Mesenchymal stem cell (in vitro differentiated cells and primary cell): ENCODE measurements around the gene TTC13.

ENCODE experiments used
- DNase-seq: peaks from one replicate; pipeline ENCODE4 v3.0.0-alpha.2; 2013
- H2AFZ ChIP-seq: one replicate; pipeline ENCODE4 v1.6.1; 2013; ENCODE audit warnings: low read depth, mild to moderate bottlenecking, control low read depth, inconsistent platforms, low read length, moderate library complexity
- H2AK5ac ChIP-seq: 2 replicates; pipeline ENCODE4 v1.6.1; 2013; ENCODE audit warnings: low read length, moderate library complexity, mild to moderate bottlenecking, inconsistent platforms; ENCODE audit not compliant: severe bottlenecking
- H2BK120ac ChIP-seq: one replicate; pipeline ENCODE4 v1.6.1; 2013; ENCODE audit warnings: low read depth, mild to moderate bottlenecking, inconsistent platforms, low read length, moderate library complexity
- H2BK12ac ChIP-seq, 2 experiments: one replicate each; pipeline ENCODE4 v1.6.1; 2013; ENCODE audit warnings: inconsistent platforms in 2 of 2, low read length in 2 of 2, mild to moderate bottlenecking in 2 of 2, moderate library complexity in 2 of 2, control low read depth in 1 of 2
- H2BK15ac ChIP-seq: one replicate; pipeline ENCODE4 v1.6.1; 2013; ENCODE audit warnings: mild to moderate bottlenecking, low read depth, inconsistent platforms; ENCODE audit not compliant: poor library complexity, severe bottlenecking
- H2BK5ac ChIP-seq: 2 replicates; pipeline ENCODE4 v1.6.1; 2013; ENCODE audit warnings: low read depth, mild to moderate bottlenecking, low read length, control low read depth, inconsistent platforms; ENCODE audit not compliant: poor library complexity, severe bottlenecking
- H3K14ac ChIP-seq, 2 experiments: one replicate each; pipeline ENCODE4 v1.6.1; 2013; ENCODE audit warnings: inconsistent platforms in 2 of 2, low read length in 2 of 2, control low read depth in 1 of 2, mild to moderate bottlenecking in 1 of 2, moderate library complexity in 1 of 2
- H3K18ac ChIP-seq, 2 experiments: one replicate each; pipeline ENCODE4 v1.6.1; 2013; ENCODE audit warnings: inconsistent platforms in 2 of 2, low read length in 2 of 2, control low read depth in 1 of 2, low read depth in 1 of 2, mild to moderate bottlenecking in 1 of 2
- H3K23ac ChIP-seq, 2 experiments: one replicate each; pipeline ENCODE4 v1.6.1; 2013; ENCODE audit warnings: inconsistent platforms in 2 of 2, low read length in 2 of 2, mild to moderate bottlenecking in 2 of 2, moderate library complexity in 2 of 2, control low read depth in 1 of 2
- H3K27ac ChIP-seq: 2 replicates; pipeline ENCODE4 v1.5.1; 2013; ENCODE audit warnings: mild to moderate bottlenecking, moderate library complexity, low read length, control low read depth, inconsistent platforms; ENCODE audit not compliant: poor library complexity, severe bottlenecking
- H3K27me3 ChIP-seq, 2 experiments: 2 replicates each; pipeline versions ENCODE4 v1.6.1 to v1.7.0; 2013; ENCODE audit warnings: low read length in 2 of 2, mild to moderate bottlenecking in 2 of 2, moderate library complexity in 2 of 2, control low read depth in 1 of 2, inconsistent platforms in 1 of 2; ENCODE audit not compliant: control insufficient read depth in 1 of 2, insufficient read depth in 1 of 2
- H3K36me3 ChIP-seq, 2 experiments: 2 replicates each; pipeline versions ENCODE4 v1.6.1 to v1.7.0; 2013; ENCODE audit warnings: low read length in 2 of 2, control low read depth in 1 of 2, inconsistent platforms in 1 of 2, low read depth in 1 of 2, mild to moderate bottlenecking in 1 of 2; ENCODE audit not compliant: insufficient read depth in 2 of 2, control insufficient read depth in 1 of 2
- H3K4ac ChIP-seq, 2 experiments: one replicate each; pipeline ENCODE4 v1.6.1; 2013; ENCODE audit warnings: inconsistent platforms in 2 of 2, low read length in 2 of 2, mild to moderate bottlenecking in 2 of 2, moderate library complexity in 2 of 2, control low read depth in 1 of 2, low read depth in 1 of 2
- H3K4me1 ChIP-seq: 2 replicates; pipeline ENCODE4 v1.6.1; 2013; ENCODE audit warnings: low read depth, low read length, control low read depth; ENCODE audit not compliant: control insufficient read depth, insufficient read depth
- H3K4me2 ChIP-seq: 2 replicates; pipeline ENCODE4 v1.6.1; 2013; ENCODE audit warnings: low read length, mild to moderate bottlenecking, inconsistent platforms; ENCODE audit not compliant: poor library complexity, severe bottlenecking
- H3K4me3 ChIP-seq, 2 experiments: 2 replicates each; pipeline versions ENCODE4 v1.5.1 to v1.7.0; 2013; ENCODE audit warnings: low read length in 2 of 2, mild to moderate bottlenecking in 2 of 2, control low read depth in 1 of 2, low read depth in 1 of 2; ENCODE audit not compliant: insufficient read depth in 1 of 2
- H3K79me1 ChIP-seq: replicated peaks from 2 replicates; pipeline ENCODE4 v1.6.1; 2013; ENCODE audit warnings: mild to moderate bottlenecking, control low read depth, low read length, inconsistent platforms; ENCODE audit not compliant: poor library complexity, severe bottlenecking
- H3K9ac ChIP-seq: 2 replicates; pipeline ENCODE4 v1.7.0; 2013; ENCODE audit warnings: mild to moderate bottlenecking, low read length, moderate library complexity
- H3K9me3 ChIP-seq: 2 replicates; pipeline ENCODE4 v1.7.0; 2013; ENCODE audit warnings: mild to moderate bottlenecking, low read length; ENCODE audit not compliant: control insufficient read depth
- H4K8ac ChIP-seq: one replicate; pipeline ENCODE4 v1.6.1; 2013; ENCODE audit warnings: inconsistent platforms, mild to moderate bottlenecking, low read length, moderate library complexity
- H4K91ac ChIP-seq: one replicate; pipeline ENCODE4 v1.6.1; 2013; ENCODE audit warnings: mild to moderate bottlenecking, low read length, inconsistent platforms
- WGBS: methylation state at CpG from one replicate; pipeline ENCODE4 v1.1.7; 2013; ENCODE audit warnings: mixed read lengths; 5-methylcytosine and 5-hydroxymethylcytosine counted together

Gene TTC13

GRCh38 chr1:230930986-230931385, 47.7 kb downstream of the TTC13 start:
- Histone ChIP-seq H3K23ac (no peak overlapping the region), H3K79me1 (no peaks in the 10 kb centered on the region), H3K18ac (no peak overlapping the region), H2BK12ac (no peak overlapping the region), H3K4me1 (no peaks in the 10 kb centered on the region), H2BK15ac (no peak overlapping the region), H3K27me3 (no peaks in the 10 kb centered on the region), H4K91ac (no peak overlapping the region), H3K14ac (no peak overlapping the region), H2BK5ac (no peak overlapping the region), H3K36me3 (peaks cover 5 to 38% of the 10 kb centered on the region in 2 experiments), H2AFZ (no peak overlapping the region), H3K9me3 (no peaks in the 10 kb centered on the region), H3K4me2 (no peak overlapping the region), H3K4ac (no peak overlapping the region), H3K4me3 (no peak overlapping the region), H3K27ac (no peak overlapping the region), H2AK5ac (no peak overlapping the region), H2BK120ac (no peak overlapping the region), H3K9ac (no peak overlapping the region), H4K8ac (no peak overlapping the region)
- no peak for DNase-seq
- WGBS = 95% methylated on average over 3 of the region's 3 CpGs

- DNase-seq = no peak
- Histone ChIP-seq H3K4me1 (peaks cover 3% of the 10 kb centered on the region), H3K18ac (no peak overlapping the region), H3K79me1 (no peaks in the 10 kb centered on the region), H3K4ac (no peak overlapping the region), H2BK120ac (no peak overlapping the region), H3K9ac (no peak overlapping the region), H4K91ac (no peak overlapping the region), H3K27ac (no peak overlapping the region), H2BK12ac (no peak overlapping the region), H3K27me3 (no peaks in the 10 kb centered on the region), H3K14ac (no peak overlapping the region), H3K4me3 (no peak overlapping the region), H2AK5ac (no peak overlapping the region), H2BK15ac (no peak overlapping the region), H3K23ac (no peak overlapping the region), H3K36me3 (peaks cover 3 to 57% of the 10 kb centered on the region in 2 experiments), H3K9me3 (no peaks in the 10 kb centered on the region), H2BK5ac (no peak overlapping the region), H4K8ac (no peak overlapping the region), H3K4me2 (no peak overlapping the region), H2AFZ (no peak overlapping the region)
- WGBS = 80% methylated on average over 5 of the region's 5 CpGs
Measured at GRCh38 chr1:230926182-230926581, 52.5 kb downstream of the TTC13 start.

- no peak overlapping the region for H2AFZ ChIP-seq
- H2BK15ac ChIP-seq = no peak overlapping the region
- H2AK5ac ChIP-seq = no peak overlapping the region
- H3K14ac ChIP-seq = no peak overlapping the region
- no peak overlapping the region for H3K23ac ChIP-seq
- no peak overlapping the region for H4K8ac ChIP-seq
- no peak overlapping the region for H2BK120ac ChIP-seq
- H4K91ac ChIP-seq = no peak overlapping the region
- no peak overlapping the region for H2BK12ac ChIP-seq
- H3K9me3 ChIP-seq = no peaks in the 10 kb centered on the region
- H3K36me3 ChIP-seq = peaks cover 3 to 59% of the 10 kb centered on the region in 2 experiments
- 100% methylated on average over 1 of the region's 2 CpGs for WGBS
- no peak overlapping the region for H3K4me2 ChIP-seq
- no peak overlapping the region for H3K18ac ChIP-seq
- H3K4me3 ChIP-seq = no peak overlapping the region
- no peak overlapping the region for H3K4ac ChIP-seq
- H3K79me1 ChIP-seq = no peaks in the 10 kb centered on the region
- DNase-seq = no peak
- no peak overlapping the region for H2BK5ac ChIP-seq
- no peak overlapping the region for H3K9ac ChIP-seq
- no peak overlapping the region for H3K27ac ChIP-seq
- peaks cover 3% of the 10 kb centered on the region for H3K4me1 ChIP-seq
- H3K27me3 ChIP-seq = no peaks in the 10 kb centered on the region
Measured at GRCh38 chr1:230925608-230926007, 53.1 kb downstream of the TTC13 start.

GRCh38 chr1:230923176-230923575, 55.5 kb downstream of the TTC13 start:
- H3K9ac ChIP-seq = no peak overlapping the region
- no peak for DNase-seq

More at GRCh38 chr1:230923176-230923575, 55.5 kb downstream of the TTC13 start:
- peaks cover 0 to 71% of the 10 kb centered on the region in 2 experiments for H3K36me3 ChIP-seq
- no peak overlapping the region for H2BK120ac ChIP-seq
- no peak overlapping the region for H3K23ac ChIP-seq
- no peak overlapping the region for H3K27ac ChIP-seq
- no peak overlapping the region for H3K14ac ChIP-seq
- H2AK5ac ChIP-seq = no peak overlapping the region
- no peaks in the 10 kb centered on the region for H3K9me3 ChIP-seq
- no peak overlapping the region for H4K91ac ChIP-seq
- no peaks in the 10 kb centered on the region for H3K27me3 ChIP-seq
- H3K4me3 ChIP-seq = no peak overlapping the region
- H3K18ac ChIP-seq = no peak overlapping the region
- H3K4me2 ChIP-seq = no peak overlapping the region
- H2BK5ac ChIP-seq = no peak overlapping the region
- H3K4me1 ChIP-seq = peaks cover 3% of the 10 kb centered on the region
- no peak overlapping the region for H4K8ac ChIP-seq
- H2AFZ ChIP-seq = no peak overlapping the region
- no peak overlapping the region for H2BK15ac ChIP-seq
- H2BK12ac ChIP-seq = no peak overlapping the region
- H3K79me1 ChIP-seq = no peaks in the 10 kb centered on the region
- H3K4ac ChIP-seq = no peak overlapping the region
- 100% methylated on average over 1 of the region's 4 CpGs for WGBS
